GM12864 (cell line): ENCODE data around the gene KIF1A.

Source experiments
- DNase-seq: peaks from one replicate; pipeline ENCODE4 v3.0.0-alpha.2; 2011; ENCODE audit warnings: low read depth
- H3K4me3 ChIP-seq: 2 replicates; pipeline ENCODE4 v1.5.1; 2011; ENCODE audit warnings: mild to moderate bottlenecking, low read depth, low read length, control low read depth
- CTCF ChIP-seq: IDR thresholded peaks from 2 replicates; pipeline ENCODE4 v1.5.1; 2011; ENCODE audit warnings: low read depth, mild to moderate bottlenecking, moderate library complexity, low read length, control low read depth, inconsistent platforms; ENCODE audit errors: missing control alignments

KIF1A gene

GRCh38 chr2:240775905-240776304 lies 44.1 kb downstream of the KIF1A start:
- no peak for TF ChIP-seq CTCF
- H3K4me3 ChIP-seq, result no peak overlapping the region
- DNase-seq, result no peak

GRCh38 chr2:240774856-240775255 lies 45.2 kb downstream of the KIF1A start:
- no peak for TF ChIP-seq CTCF
- DNase-seq, result no peak
- H3K4me3 ChIP-seq, result no peak overlapping the region

- no peak for DNase-seq
- TF ChIP-seq CTCF, result no peak
- no peak overlapping the region for H3K4me3 ChIP-seq
These were observed 50.9 kb downstream of the KIF1A start for GRCh38 chr2:240769096-240769495.

- TF ChIP-seq CTCF, result no peak
- no peak for DNase-seq
- H3K4me3 ChIP-seq, result no peak overlapping the region
These were observed 51.8 kb downstream of the KIF1A start for GRCh38 chr2:240768216-240768615.

GRCh38 chr2:240767341-240767740 lies 52.7 kb downstream of the KIF1A start:
- no peak for DNase-seq
- H3K4me3 ChIP-seq, result no peak overlapping the region

GRCh38 chr2:240766072-240766471 lies 53.9 kb downstream of the KIF1A start:
- H3K4me3 ChIP-seq, result no peak overlapping the region
- no peak for DNase-seq
- no peak for TF ChIP-seq CTCF

More at GRCh38 chr2:240767341-240767740, 52.7 kb downstream of the KIF1A start:
- TF ChIP-seq CTCF, result no peak

GRCh38 chr2:240765007-240765406 lies 55.0 kb downstream of the KIF1A start:
- DNase-seq, result no peak
- H3K4me3 ChIP-seq, result no peak overlapping the region

More at GRCh38 chr2:240765007-240765406, 55.0 kb downstream of the KIF1A start:
- TF ChIP-seq CTCF, result no peak
